Vagina (tissue), 2 donors: Measurements from ENCODE around the gene STXBP6. TPM values are rescaled to one million over a fixed set of nuclear protein-coding genes. Genes with fewer than 3 reads are reported as not detected.

Source experiments
- DNase-seq, 2 donors: peaks; one replicate each; pipeline ENCODE4 v3.0.0-alpha.2; 2017; ENCODE audit errors: extremely low spot score in 2 of 2
- H3K27ac ChIP-seq: fragments of 200-600 bp; sonication (generic); one replicate; pipeline ENCODE4 v1.5.1; 2019
- H3K27me3 ChIP-seq: fragments of 200-600 bp; sonication (generic); one replicate; pipeline ENCODE4 v1.5.1; 2019
- H3K36me3 ChIP-seq, 2 donors: fragments of 200-600 bp; sonication (generic); one replicate each; pipeline ENCODE4 v1.5.1; 2017 to 2019
- H3K4me1 ChIP-seq: fragments of 200-600 bp; sonication (generic); one replicate; pipeline ENCODE4 v1.5.1; 2019
- H3K4me3 ChIP-seq, 2 donors: fragments of 200-600 bp; sonication (generic); 1 replicate in 1 of 2; 2 replicates in 1 of 2; pipeline ENCODE4 v1.5.1; 2016 to 2019
- H3K9me3 ChIP-seq: fragments of 200-600 bp; sonication (generic); one replicate; pipeline ENCODE4 v1.5.1; 2019
- CTCF ChIP-seq, 3 experiments: fragments of 450-650 bp in 2 of 3; fragments of 200-600 bp in 1 of 3; sonication (generic) in 1 of 3; IDR thresholded peaks; one replicate each; pipeline ENCODE4 v1.5.1; 2017 to 2019; ENCODE audit warnings: antibody characterized with exemption in 3 of 3, mild to moderate bottlenecking in 2 of 3, moderate library complexity in 2 of 3
- POLR2A ChIP-seq, 2 donors: fragments of 450-650 bp; IDR thresholded peaks; one replicate each; pipeline ENCODE4 v1.6.1; 2017; ENCODE audit warnings: antibody characterized with exemption in 2 of 2, mild to moderate bottlenecking in 2 of 2, moderate library complexity in 2 of 2
- POLR2AphosphoS5 ChIP-seq, 2 donors: sonication (generic); formaldehyde crosslinking; IDR thresholded peaks; one replicate each; pipeline ENCODE4 v1.9.0; 2017; ENCODE audit warnings: antibody characterized with exemption in 2 of 2, mild to moderate bottlenecking in 2 of 2, low read depth in 1 of 2; ENCODE audit not compliant: insufficient read depth in 1 of 2
- intact Hi-C: fragments of 100-400 bp; cut with DNase I; formaldehyde crosslinking; loops from one replicate; pipeline ENCODE4 v1.15.1; 2023
- total RNA-seq: library from RNA; depleted of rRNA; stranded (reverse); fragments of >200 nt; gene quantifications from one replicate; pipeline ENCODE4 v1.2.3, GENCODE V29; 2016

The STXBP6 gene
- total RNA-seq, 1 donor from 2014 or later: 4.4 TPM

GRCh38 chr14:24844011-24844410 lies 205.9 kb downstream of the STXBP6 start:
- Histone ChIP-seq H3K4me3 (no peak overlapping the region), H3K27me3 (no peaks in the 10 kb centered on the region), H3K27ac (no peak overlapping the region), H3K36me3 (no peaks in the 10 kb centered on the region), H3K4me1 (no peaks in the 10 kb centered on the region), H3K9me3 (no peaks in the 10 kb centered on the region)
- TF ChIP-seq POLR2A (IDR thresholded peaks at IDR 0.05): no peak
- TF ChIP-seq POLR2AphosphoS5 (IDR thresholded peaks at IDR 0.05; ENCODE audit: insufficient read depth in 1 of 2, low read depth in 1 of 2): no peak
- TF ChIP-seq CTCF (IDR thresholded peaks at IDR 0.05): no peak
- intact Hi-C loops: no loop called here
- no peak for DNase-seq

GRCh38 chr14:24843494-24843893 lies 206.5 kb downstream of the STXBP6 start:
- no peaks in the 10 kb centered on the region for H3K36me3 ChIP-seq
- no peaks in the 10 kb centered on the region for H3K27me3 ChIP-seq
- no peak for TF ChIP-seq CTCF (IDR thresholded peaks at IDR 0.05)
- no peak for TF ChIP-seq POLR2A (IDR thresholded peaks at IDR 0.05)
- TF ChIP-seq POLR2AphosphoS5 (IDR thresholded peaks at IDR 0.05; ENCODE audit: insufficient read depth in 1 of 2, low read depth in 1 of 2): no peak
- H3K9me3 ChIP-seq: no peaks in the 10 kb centered on the region
- intact Hi-C loops: no loop called here
- no peak overlapping the region for H3K27ac ChIP-seq
- no peak for DNase-seq
- no peak overlapping the region for H3K4me3 ChIP-seq
- no peaks in the 10 kb centered on the region for H3K4me1 ChIP-seq

GRCh38 chr14:24840204-24840893 lies 209.6 kb downstream of the STXBP6 start:
- intact Hi-C loops: no loop called here
- no peaks in the 10 kb centered on the region for H3K4me1 ChIP-seq
- TF ChIP-seq POLR2A (IDR thresholded peaks at IDR 0.05): no peak
- H3K36me3 ChIP-seq: no peaks in the 10 kb centered on the region
- no peak for DNase-seq
- no peaks in the 10 kb centered on the region for H3K27me3 ChIP-seq
- H3K9me3 ChIP-seq: no peaks in the 10 kb centered on the region
- H3K27ac ChIP-seq: no peak overlapping the region
- H3K4me3 ChIP-seq: no peak overlapping the region

- no peaks in the 10 kb centered on the region for H3K9me3 ChIP-seq
These were observed 210.2 kb downstream of the STXBP6 start for GRCh38 chr14:24839617-24840203.

GRCh38 chr14:24838945-24839616 lies 210.9 kb downstream of the STXBP6 start:
- no peaks in the 10 kb centered on the region for H3K27me3 ChIP-seq
- no peak for DNase-seq
- no peak overlapping the region for H3K4me3 ChIP-seq
- no peak overlapping the region for H3K27ac ChIP-seq
- intact Hi-C loops: no loop called here
- H3K4me1 ChIP-seq: no peaks in the 10 kb centered on the region
- no peaks in the 10 kb centered on the region for H3K36me3 ChIP-seq
- TF ChIP-seq POLR2AphosphoS5 (IDR thresholded peaks at IDR 0.05; ENCODE audit: insufficient read depth in 1 of 2, low read depth in 1 of 2) (no peak), POLR2A (IDR thresholded peaks at IDR 0.05) (no peak), CTCF (IDR thresholded peaks at IDR 0.05) (no peak)
- H3K9me3 ChIP-seq: no peaks in the 10 kb centered on the region

More at GRCh38 chr14:24839617-24840203, 210.2 kb downstream of the STXBP6 start:
- Histone ChIP-seq H3K27me3 (no peaks in the 10 kb centered on the region), H3K27ac (no peak overlapping the region), H3K4me3 (no peak overlapping the region), H3K4me1 (no peaks in the 10 kb centered on the region), H3K36me3 (no peaks in the 10 kb centered on the region)
- no peak for DNase-seq
- intact Hi-C loops: no loop called here
- TF ChIP-seq CTCF (IDR thresholded peaks at IDR 0.05) (no peak), POLR2A (IDR thresholded peaks at IDR 0.05) (no peak), POLR2AphosphoS5 (IDR thresholded peaks at IDR 0.05; ENCODE audit: insufficient read depth in 1 of 2, low read depth in 1 of 2) (no peak)
